ENCODE data around the gene HESX1. TPM values are rescaled to one million over a fixed set of nuclear protein-coding genes. Genes with fewer than 3 reads are reported as not detected.
A peak's percentile ranks its signal among the peaks of the same experiment; 100 is the strongest.

The HESX1 gene
- total and polyA plus RNA-seq, 2 of the 8 experiments (the other 6 are each of a cell fraction or from before 2014, with no cell fraction given) = 7.1 to 12.0 TPM

GRCh38 chr3:57184526-57184925 is 15.3 kb downstream of the HESX1 start:
- Histone ChIP-seq H3K23me2 (ENCODE audit: low read depth, low read length) (no peaks in the 10 kb centered on the region), H3K27me3 (replicated peaks in 1 of 4; ENCODE audit: control insufficient read depth in 3 of 4, extremely low read depth in 1 of 4, insufficient read depth in 3 of 4, low read length in 3 of 4) (no peaks in the 10 kb centered on the region), H4K20me1 (replicated peaks in 1 of 2; ENCODE audit: control insufficient read depth in 1 of 2, insufficient read depth in 2 of 2, low read length in 2 of 2) (no peaks in the 10 kb centered on the region), H2BK12ac (ENCODE audit: low read depth, low read length) (no peak overlapping the region), H2BK20ac (ENCODE audit: low read length) (no peak overlapping the region), H3K9me3 (ENCODE audit: insufficient read depth in 2 of 2, low read depth in 1 of 2, low read length in 1 of 2) (no peaks in the 10 kb centered on the region), H3K79me2 (ENCODE audit: control insufficient read depth in 1 of 2, insufficient read depth in 2 of 2, low read length in 2 of 2) (no peaks in the 10 kb centered on the region), H2BK120ac (replicated peaks; ENCODE audit: low read depth, low read length) (no peak overlapping the region), H3K14ac (ENCODE audit: insufficient read length) (no peak overlapping the region), H4K91ac (replicated peaks; ENCODE audit: insufficient read length, low read length) (no peak overlapping the region), H2AK5ac (ENCODE audit: low read depth, low read length) (no peak overlapping the region), H3K36me3 (ENCODE audit: control insufficient read depth in 2 of 4, insufficient read depth in 4 of 4, low read length in 3 of 4) (no peaks in the 10 kb centered on the region), H3K79me1 (ENCODE audit: low read depth, low read length) (no peaks in the 10 kb centered on the region), H3K27ac (ENCODE audit: low read depth, low read length) (no peak overlapping the region), H4K8ac (ENCODE audit: extremely low read depth, insufficient read depth, low read length) (no peak overlapping the region), H3K18ac (ENCODE audit: extremely low read depth, low read length) (no peak overlapping the region), H3K4me1 (replicated peaks in 1 of 4; ENCODE audit: control insufficient read depth in 3 of 4, insufficient read depth in 4 of 4, low read length in 3 of 4) (no peaks in the 10 kb centered on the region), H3K4ac (replicated peaks; ENCODE audit: insufficient read length, low read depth, low read length) (no peak overlapping the region), H3K56ac (replicated peaks; ENCODE audit: insufficient read length, low read depth, low read length) (no peak overlapping the region), H2BK15ac (ENCODE audit: low read length) (no peak overlapping the region), H2AFZ (ENCODE audit: low read length) (0 out of 2 replicates have a peak overlapping the region, but pooled peaks have one; percentile 2), H4K5ac (ENCODE audit: insufficient read length, low read depth, low read length) (no peak overlapping the region), H3K23ac (ENCODE audit: insufficient read length) (no peak overlapping the region), H2BK5ac (ENCODE audit: low read depth, low read length) (no peak overlapping the region), H3K9ac (replicated peaks in 1 of 4; ENCODE audit: extremely low read depth in 1 of 4, low read depth in 3 of 4, low read length in 3 of 4) (no peak overlapping the region), H3K4me3 (ENCODE audit: extremely low read depth in 1 of 4, insufficient read depth in 2 of 4, low read depth in 3 of 4, low read length in 4 of 4) (no peak overlapping the region), H3K4me2 (ENCODE audit: insufficient read depth in 1 of 2, low read depth in 2 of 2, low read length in 2 of 2) (no peak overlapping the region)
- DNase-seq (ENCODE audit: low read depth in 1 of 2, low spot score in 2 of 2) (no peak), FAIRE-seq (no peak)
- ChIA-PET POLR2A (ENCODE audit: partially characterized antibody) (no interaction called here), CTCF (ENCODE audit: partially characterized antibody) (interaction anchor here (0.6 to 2.3 kb wide), 8 partner anchors 13 to 194 kb away, joined by 3 to 7 read pairs (median 4); no protein-coding TSS in a partner anchor)
- 63% methylated on average over 6 of the region's 6 CpGs; no CpG with 5 or more reads in 1 of the 2 experiments for WGBS, 2 experiments (ENCODE audit: extremely low coverage in 1 of 2, insufficient coverage in 1 of 2, insufficient read length in 1 of 2, insufficient replicate concordance in 2 of 2, low coverage in 1 of 2, low lambda C conversion rate in 2 of 2, missing lambda C conversion rate in 1 of 2)
- TF ChIP-seq CEBPB (IDR thresholded peaks at IDR 0.05; ENCODE audit: low read depth, low read length) = no peak

Measured in H1 (cell line).